GM12872 (cell line): ENCODE data around the gene NAALADL2.

Experiments used
- CTCF ChIP-seq: IDR thresholded peaks from 3 replicates; pipeline ENCODE4 v1.5.1; 2011; ENCODE audit warnings: low read depth, mild to moderate bottlenecking, low read length, moderate library complexity; ENCODE audit not compliant: insufficient read depth

The NAALADL2 gene

GRCh38 chr3:175214216-175214615 is 355.1 kb downstream of the NAALADL2 start:
- TF ChIP-seq CTCF: no peak

GRCh38 chr3:175215833-175216232 is 356.7 kb downstream of the NAALADL2 start:
- TF ChIP-seq CTCF: no peak

GRCh38 chr3:175222356-175222755 is 363.2 kb downstream of the NAALADL2 start:
- TF ChIP-seq CTCF: no peak

- no peak for TF ChIP-seq CTCF
These were observed 364.9 kb downstream of the NAALADL2 start for GRCh38 chr3:175224051-175224450.

GRCh38 chr3:175226444-175226843 is 367.3 kb downstream of the NAALADL2 start:
- TF ChIP-seq CTCF: no peak

- TF ChIP-seq CTCF: no peak
These were observed 368.0 kb downstream of the NAALADL2 start for GRCh38 chr3:175227126-175227525.

GRCh38 chr3:175233957-175234940 is 375.1 kb downstream of the NAALADL2 start:
- no peak for TF ChIP-seq CTCF
